Measurements from ENCODE around the gene TXNRD2. TPM values are rescaled to one million over a fixed set of nuclear protein-coding genes. Genes with fewer than 3 reads are reported as not detected.

The TXNRD2 gene
- total and polyA plus RNA-seq, 2 of the 4 experiments (the other 2 are of a cell fraction): 15.6 to 25.7 TPM

DNA sequence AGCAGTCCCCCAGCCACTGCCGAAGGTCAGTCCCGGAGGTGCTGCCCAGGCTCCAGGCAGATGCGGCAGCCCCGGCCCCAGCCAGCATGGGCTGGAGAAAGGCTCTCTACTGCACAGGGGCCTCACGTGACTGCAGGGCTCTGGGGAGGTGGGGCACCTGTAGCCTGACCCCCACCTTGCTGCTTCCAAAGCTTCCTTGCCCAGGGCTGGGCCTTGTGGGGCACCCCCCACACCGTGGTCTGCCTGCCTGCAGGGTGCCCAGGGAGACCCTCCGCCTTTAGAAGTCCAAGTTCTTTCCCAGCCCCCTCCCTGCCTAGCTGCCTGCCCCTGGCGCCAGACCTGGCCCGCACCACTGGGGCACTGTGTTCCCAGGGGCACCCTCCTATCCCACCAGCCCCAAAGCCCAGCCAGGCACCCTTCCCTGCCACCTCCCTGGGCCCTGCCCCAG lies 28.4 kb upstream of the TXNRD2 start:
- H3K36me3 ChIP-seq (ENCODE audit: control insufficient read depth, insufficient read depth, low read length): peaks cover 57% of the 10 kb centered on the region
- H3K23ac ChIP-seq (ENCODE audit: low read depth, low read length): no peak overlapping the region
- H2AK5ac ChIP-seq (ENCODE audit: low read depth, low read length): 0 out of 2 replicates have a peak overlapping the region, but pooled peaks have one; percentile 40
- DNase-seq (no peak), ATAC-seq (ENCODE audit: low read depth) (peak; percentile 15)
- 0 out of 2 replicates have a peak, but pooled peaks cover 1% of the 10 kb centered on the region for H3K4me1 ChIP-seq (ENCODE audit: control insufficient read depth, insufficient read depth, low read length)
- H3K18ac ChIP-seq (ENCODE audit: low read depth, low read length): no peak overlapping the region
- no peak overlapping the region for H4K91ac ChIP-seq (ENCODE audit: insufficient read depth, low read depth, low read length)
- peaks cover 25% of the 10 kb centered on the region for H4K20me1 ChIP-seq (ENCODE audit: insufficient read depth, low read length)
- H2BK5ac ChIP-seq (ENCODE audit: low read depth, low read length, poor library complexity, severe bottlenecking): no peak overlapping the region
- POLR2A ChIA-PET (ENCODE audit: unreplicated experiment): no interaction called here
- H3K56ac ChIP-seq (ENCODE audit: extremely low read depth, insufficient read depth, low read length): no peak overlapping the region
- dilution Hi-C loops (cut with HindIII; ENCODE audit: low sequenced_read_pairs, unreplicated experiment): no loop called here
- no peaks in the 10 kb centered on the region for H3K27me3 ChIP-seq (ENCODE audit: control insufficient read depth, insufficient read depth, low read length)
- no peak overlapping the region for H3K4me3 ChIP-seq (ENCODE audit: insufficient read depth, low read depth, low read length)
- H3K4me2 ChIP-seq (ENCODE audit: low read depth, low read length): no peak overlapping the region
- TF ChIP-seq CEBPB (IDR thresholded peaks at IDR 0.05; ENCODE audit: low read depth, low read length) (no peak), RCOR1 (IDR thresholded peaks at IDR 0.05; ENCODE audit: insufficient replicate concordance, low read length) (no peak), RFX5 (IDR thresholded peaks at IDR 0.05; ENCODE audit: low read depth, low read length) (no peak), NFE2L2 (IDR thresholded peaks at IDR 0.05; ENCODE audit: low read depth, low read length) (no peak), FOS (IDR thresholded peaks at IDR 0.05; ENCODE audit: low read depth, low read length) (no peak), POLR2A (IDR thresholded peaks at IDR 0.05; ENCODE audit: low read depth, low read length) (no peak), MXI1 (IDR thresholded peaks at IDR 0.05; ENCODE audit: borderline replicate concordance, low read depth, low read length) (no peak), CHD1 (IDR thresholded peaks at IDR 0.05; ENCODE audit: low read depth, low read length) (no peak), SMC3 (IDR thresholded peaks at IDR 0.05; ENCODE audit: low read depth, low read length) (no peak), MAFK (IDR thresholded peaks at IDR 0.05; ENCODE audit: low read depth, low read length) (no peak), MAZ (IDR thresholded peaks at IDR 0.05; ENCODE audit: borderline replicate concordance, low read depth, low read length) (no peak), RAD21 (IDR thresholded peaks at IDR 0.05; ENCODE audit: low read length) (no peak), BHLHE40 (IDR thresholded peaks at IDR 0.05; ENCODE audit: low read depth, low read length) (no peak)
- TF ChIP-seq, protein P1, sequence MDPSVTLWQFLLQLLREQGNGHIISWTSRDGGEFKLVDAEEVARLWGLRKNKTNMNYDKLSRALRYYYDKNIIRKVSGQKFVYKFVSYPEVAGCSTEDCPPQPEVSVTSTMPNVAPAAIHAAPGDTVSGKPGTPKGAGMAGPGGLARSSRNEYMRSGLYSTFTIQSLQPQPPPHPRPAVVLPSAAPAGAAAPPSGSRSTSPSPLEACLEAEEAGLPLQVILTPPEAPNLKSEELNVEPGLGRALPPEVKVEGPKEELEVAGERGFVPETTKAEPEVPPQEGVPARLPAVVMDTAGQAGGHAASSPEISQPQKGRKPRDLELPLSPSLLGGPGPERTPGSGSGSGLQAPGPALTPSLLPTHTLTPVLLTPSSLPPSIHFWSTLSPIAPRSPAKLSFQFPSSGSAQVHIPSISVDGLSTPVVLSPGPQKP (IDR thresholded peaks at IDR 0.05; ENCODE audit: borderline replicate concordance, low read depth, low read length): no peak
- TF ChIP-seq, protein P2, sequence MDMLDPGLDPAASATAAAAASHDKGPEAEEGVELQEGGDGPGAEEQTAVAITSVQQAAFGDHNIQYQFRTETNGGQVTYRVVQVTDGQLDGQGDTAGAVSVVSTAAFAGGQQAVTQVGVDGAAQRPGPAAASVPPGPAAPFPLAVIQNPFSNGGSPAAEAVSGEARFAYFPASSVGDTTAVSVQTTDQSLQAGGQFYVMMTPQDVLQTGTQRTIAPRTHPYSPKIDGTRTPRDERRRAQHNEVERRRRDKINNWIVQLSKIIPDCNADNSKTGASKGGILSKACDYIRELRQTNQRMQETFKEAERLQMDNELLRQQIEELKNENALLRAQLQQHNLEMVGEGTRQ (IDR thresholded peaks at IDR 0.05; ENCODE audit: low read depth, low read length): no peak
- TF ChIP-seq, protein P3, sequence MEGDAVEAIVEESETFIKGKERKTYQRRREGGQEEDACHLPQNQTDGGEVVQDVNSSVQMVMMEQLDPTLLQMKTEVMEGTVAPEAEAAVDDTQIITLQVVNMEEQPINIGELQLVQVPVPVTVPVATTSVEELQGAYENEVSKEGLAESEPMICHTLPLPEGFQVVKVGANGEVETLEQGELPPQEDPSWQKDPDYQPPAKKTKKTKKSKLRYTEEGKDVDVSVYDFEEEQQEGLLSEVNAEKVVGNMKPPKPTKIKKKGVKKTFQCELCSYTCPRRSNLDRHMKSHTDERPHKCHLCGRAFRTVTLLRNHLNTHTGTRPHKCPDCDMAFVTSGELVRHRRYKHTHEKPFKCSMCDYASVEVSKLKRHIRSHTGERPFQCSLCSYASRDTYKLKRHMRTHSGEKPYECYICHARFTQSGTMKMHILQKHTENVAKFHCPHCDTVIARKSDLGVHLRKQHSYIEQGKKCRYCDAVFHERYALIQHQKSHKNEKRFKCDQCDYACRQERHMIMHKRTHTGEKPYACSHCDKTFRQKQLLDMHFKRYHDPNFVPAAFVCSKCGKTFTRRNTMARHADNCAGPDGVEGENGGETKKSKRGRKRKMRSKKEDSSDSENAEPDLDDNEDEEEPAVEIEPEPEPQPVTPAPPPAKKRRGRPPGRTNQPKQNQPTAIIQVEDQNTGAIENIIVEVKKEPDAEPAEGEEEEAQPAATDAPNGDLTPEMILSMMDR (conservative IDR thresholded peaks at IDR 0.05; ENCODE audit: low read depth, low read length): no peak
- no peak overlapping the region for H3K9ac ChIP-seq (ENCODE audit: low read depth, low read length)
- no peak overlapping the region for H4K8ac ChIP-seq (ENCODE audit: low read depth in 2 of 2, low read length in 2 of 2)
- no peaks in the 10 kb centered on the region for H3K9me3 ChIP-seq (ENCODE audit: control insufficient read depth, insufficient read depth, low read length)
- no peak overlapping the region for H2AFZ ChIP-seq (replicated peaks; ENCODE audit: low read length, poor library complexity)
- H2BK120ac ChIP-seq (ENCODE audit: low read depth, low read length): no peak overlapping the region
- no peaks in the 10 kb centered on the region; a peak in 1 of 4 replicates for H3K79me1 ChIP-seq (ENCODE audit: low read depth in 1 of 2, low read length in 2 of 2)
- no peaks in the 10 kb centered on the region for H3K9me1 ChIP-seq (ENCODE audit: insufficient read depth, low read length)
- H3K27ac ChIP-seq (ENCODE audit: insufficient read depth, low read length): no peak overlapping the region
- intact Hi-C loops (cut with micrococcal nuclease): loop anchor here (1.0 kb wide), 1 partner anchor 43 kb away; no protein-coding TSS in a partner anchor
- H3K14ac ChIP-seq (replicated peaks; ENCODE audit: low read depth, low read length): no peak overlapping the region
- H2BK15ac ChIP-seq (ENCODE audit: low read depth, low read length): no peak overlapping the region
- H2AK9ac ChIP-seq (replicated peaks; ENCODE audit: low read depth, low read length, poor library complexity): peak overlapping the region; percentile 11
- no CpG with 5 or more reads among the region's 9 CpGs for WGBS, 2 experiments (ENCODE audit: extremely low coverage in 2 of 2, insufficient read length in 1 of 2)
- CTCF ChIA-PET: interaction anchor here (0.8 to 2.0 kb wide), 2 partner anchors 43 to 45 kb away, joined by 3 to 8 read pairs; no protein-coding TSS in a partner anchor
- H4K5ac ChIP-seq (ENCODE audit: low read depth, low read length): no peak overlapping the region
- H3K4ac ChIP-seq (ENCODE audit: low read depth, low read length): no peak overlapping the region
- BruUV-seq (replicated peaks): no TSS peak
- no peak overlapping the region for H2BK20ac ChIP-seq (ENCODE audit: low read depth, low read length)
- in situ Hi-C loops (cut with MboI; ENCODE audit: low sequenced_read_pairs): loop anchor here (5.0 kb wide), 1 partner anchor 42 kb away; no protein-coding TSS in a partner anchor

All from IMR-90 (cell line).